HuH-7 (cell line): ENCODE results near the gene NOL3.

ENCODE experiments used
- DNase-seq: peaks from one replicate; pipeline ENCODE4 v3.0.0; 2011; ENCODE audit warnings: low spot score

The NOL3 gene

GRCh38 chr16:67206838-67207248 is 36.5 kb downstream of the NOL3 start:
- DNase-seq = no peak

- DNase-seq = no peak
Measured at GRCh38 chr16:67207249-67208091, 37.1 kb downstream of the NOL3 start.

DNA sequence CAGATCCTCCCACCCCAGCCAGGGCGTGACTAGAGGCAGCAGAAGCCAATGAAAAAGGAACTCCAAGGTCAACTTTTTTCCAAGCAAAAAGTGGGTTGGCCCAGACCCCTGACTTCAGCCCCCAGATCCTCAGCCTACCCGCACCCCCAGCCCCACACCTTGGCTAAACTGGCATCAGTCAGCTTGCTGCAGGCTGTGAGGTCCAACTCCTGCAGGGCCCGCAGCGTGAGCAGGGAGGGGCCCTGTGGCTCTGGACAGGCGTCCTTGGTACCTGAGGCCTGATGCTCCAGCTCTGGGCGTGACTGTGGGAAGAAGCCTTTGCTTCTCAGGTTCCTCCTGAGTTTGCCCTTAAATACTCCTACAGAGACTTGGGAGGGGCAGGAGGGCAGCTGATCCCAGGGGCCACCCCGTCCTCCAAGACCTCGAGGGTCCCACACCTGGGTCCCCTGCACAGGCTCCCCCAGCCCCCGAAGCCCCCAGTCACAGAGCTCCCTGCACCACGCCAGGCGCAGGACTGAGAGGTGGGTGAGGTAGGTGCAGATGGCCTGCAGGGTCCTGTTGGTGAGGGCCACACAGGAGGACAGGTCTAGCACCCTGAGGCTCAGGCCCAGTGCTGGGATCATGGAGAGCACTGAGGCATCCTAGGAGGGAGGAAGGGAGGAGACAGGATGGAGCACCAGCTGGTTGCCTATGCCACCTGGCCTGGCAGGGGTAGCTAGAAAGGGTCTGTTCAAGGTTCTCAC is 38.0 kb downstream of the NOL3 start:
- DNase-seq = no peak

GRCh38 chr16:67209565-67209964 is 39.2 kb downstream of the NOL3 start:
- no peak for DNase-seq

DNA sequence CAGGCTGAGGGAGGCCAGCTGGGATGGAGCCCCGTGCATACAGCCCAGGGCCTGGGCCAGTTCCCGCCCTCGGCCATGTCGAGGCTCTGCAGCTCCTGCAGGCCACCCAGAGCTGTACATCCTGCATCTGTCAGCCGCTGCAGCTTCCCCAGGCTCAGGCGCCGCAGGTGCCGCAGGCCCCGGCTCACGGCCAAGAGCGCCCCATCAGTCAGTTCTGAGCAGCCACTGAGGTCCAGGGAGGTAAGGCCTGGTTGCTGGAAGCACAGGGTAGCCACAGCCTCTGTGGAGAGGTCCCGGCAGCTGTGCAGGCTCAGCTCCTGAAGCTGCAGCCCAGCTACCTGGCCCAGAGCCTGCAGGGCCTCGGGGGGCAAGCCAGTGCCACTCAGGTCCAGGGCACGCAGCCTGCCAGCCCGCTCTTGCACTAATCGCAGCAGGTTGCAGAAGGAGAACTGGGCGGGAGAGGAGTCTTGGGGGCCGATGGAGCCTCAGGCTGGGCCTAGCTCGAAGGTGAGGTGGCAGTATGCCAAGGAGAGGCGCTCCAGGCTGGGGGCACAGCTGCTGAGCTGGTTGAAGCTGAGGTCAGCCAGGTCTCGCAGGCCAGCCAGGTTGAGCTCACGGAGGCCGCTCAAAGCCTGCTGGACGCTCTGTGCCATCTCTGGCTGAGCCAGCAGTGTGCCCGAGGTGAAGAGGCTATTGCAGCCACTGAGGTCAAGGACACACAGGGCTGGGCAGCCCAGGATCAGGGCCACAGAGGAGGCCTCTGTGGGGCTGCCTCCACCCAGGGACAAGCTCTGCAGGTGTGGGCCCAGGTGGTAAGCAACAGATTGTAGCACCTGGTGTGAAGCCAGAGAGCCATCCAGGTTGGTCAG is 40.0 kb downstream of the NOL3 start:
- no peak for DNase-seq

DNA sequence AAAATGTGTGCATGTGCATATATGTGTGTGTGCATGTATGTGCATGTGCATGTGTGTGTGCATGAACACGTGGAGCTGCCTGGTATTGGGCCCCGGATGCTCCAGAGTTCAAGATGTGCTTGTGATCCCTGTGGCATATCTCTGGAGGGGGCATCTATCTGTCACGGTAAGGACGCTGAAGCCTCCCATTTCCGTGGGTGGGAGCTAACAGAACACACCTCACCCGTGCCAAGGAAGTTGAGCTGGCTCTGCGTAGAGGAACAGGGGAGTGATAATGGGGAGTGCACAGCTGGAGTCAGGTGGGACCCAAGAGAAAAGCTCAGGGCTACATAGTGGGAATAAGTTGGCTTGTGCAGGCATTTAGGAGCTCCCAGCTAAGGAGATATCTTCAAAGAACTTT is 41.3 kb downstream of the NOL3 start:
- DNase-seq = no peak

- DNase-seq = no peak
Measured at GRCh38 chr16:67212766-67213165, 42.4 kb downstream of the NOL3 start.

DNA sequence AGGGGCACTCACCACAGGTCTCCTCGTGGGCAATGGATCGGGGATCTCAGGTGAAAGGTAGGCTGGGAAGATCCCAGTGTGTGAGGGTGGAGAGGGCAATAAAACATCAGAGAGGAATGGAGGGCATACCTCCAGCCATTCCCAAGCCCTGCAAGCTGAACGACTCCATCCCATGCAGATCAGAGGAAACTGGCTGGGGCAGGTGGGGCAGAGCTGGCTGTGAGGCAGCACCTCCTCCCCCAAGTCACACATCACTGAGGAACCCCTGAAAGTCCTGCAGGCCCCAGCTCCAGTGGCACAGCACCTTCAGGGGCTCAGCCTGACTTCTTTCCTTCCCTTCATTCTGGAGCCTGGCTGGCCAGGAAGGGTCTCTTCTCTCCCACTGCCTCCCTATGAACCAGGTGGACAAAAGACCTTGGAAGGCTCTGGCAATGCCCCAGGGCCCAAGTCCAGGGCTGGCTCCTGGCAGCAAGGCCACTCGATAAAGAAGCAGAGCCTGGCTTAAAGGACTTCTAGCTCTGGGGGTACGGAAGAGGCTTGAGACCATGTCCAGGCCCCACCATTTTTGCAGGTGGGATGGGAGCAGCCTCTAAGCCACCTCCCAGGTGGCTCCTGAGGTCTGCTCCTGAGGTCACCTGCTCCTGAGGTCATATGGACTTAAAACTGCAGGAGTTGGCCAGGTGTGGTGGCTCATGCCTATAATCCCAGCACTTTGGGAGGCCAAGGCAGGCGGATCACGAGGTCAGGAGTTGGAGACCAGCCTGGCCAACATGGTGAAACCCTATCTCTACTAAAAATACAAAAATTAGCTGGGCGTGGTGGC is 43.1 kb downstream of the NOL3 start:
- DNase-seq = no peak

GRCh38 chr16:67215706-67216105 is 45.4 kb downstream of the NOL3 start:
- DNase-seq = no peak

- DNase-seq = no peak
Measured at GRCh38 chr16:67216612-67217490, 46.5 kb downstream of the NOL3 start.

- no peak for DNase-seq
Measured at GRCh38 chr16:67223992-67224391, 53.7 kb downstream of the NOL3 start.
